Panc1 (cell line): ENCODE measurements around the gene THEM4.

ENCODE experiments used
- CTCF ChIP-seq: fragments of 450-650 bp; IDR thresholded peaks from 2 replicates; pipeline ENCODE4 v1.5.1; 2017; ENCODE audit warnings: mild to moderate bottlenecking
- POLR2AphosphoS5 ChIP-seq: IDR thresholded peaks from 2 replicates; pipeline ENCODE4 v1.6.1; 2012; ENCODE audit warnings: mild to moderate bottlenecking, low read depth, low read length, moderate library complexity
- SIN3A ChIP-seq: IDR thresholded peaks from 2 replicates; pipeline ENCODE4 v1.6.1; 2012; ENCODE audit warnings: low read depth, mild to moderate bottlenecking, low read length, moderate library complexity, borderline replicate concordance; ENCODE audit not compliant: insufficient read depth

GRCh38 chr1:151908228-151908691 is 1.1 kb downstream of the THEM4 start:
- TF ChIP-seq CTCF (no peak), SIN3A (no peak), POLR2AphosphoS5 (no peak)
